Measurements from ENCODE around the gene AREG. TPM values are rescaled to one million over a fixed set of nuclear protein-coding genes. Genes with fewer than 3 reads are reported as not detected.

The AREG gene
- total RNA-seq, 1 experiment from 2014 or later, result 739 TPM

DNA sequence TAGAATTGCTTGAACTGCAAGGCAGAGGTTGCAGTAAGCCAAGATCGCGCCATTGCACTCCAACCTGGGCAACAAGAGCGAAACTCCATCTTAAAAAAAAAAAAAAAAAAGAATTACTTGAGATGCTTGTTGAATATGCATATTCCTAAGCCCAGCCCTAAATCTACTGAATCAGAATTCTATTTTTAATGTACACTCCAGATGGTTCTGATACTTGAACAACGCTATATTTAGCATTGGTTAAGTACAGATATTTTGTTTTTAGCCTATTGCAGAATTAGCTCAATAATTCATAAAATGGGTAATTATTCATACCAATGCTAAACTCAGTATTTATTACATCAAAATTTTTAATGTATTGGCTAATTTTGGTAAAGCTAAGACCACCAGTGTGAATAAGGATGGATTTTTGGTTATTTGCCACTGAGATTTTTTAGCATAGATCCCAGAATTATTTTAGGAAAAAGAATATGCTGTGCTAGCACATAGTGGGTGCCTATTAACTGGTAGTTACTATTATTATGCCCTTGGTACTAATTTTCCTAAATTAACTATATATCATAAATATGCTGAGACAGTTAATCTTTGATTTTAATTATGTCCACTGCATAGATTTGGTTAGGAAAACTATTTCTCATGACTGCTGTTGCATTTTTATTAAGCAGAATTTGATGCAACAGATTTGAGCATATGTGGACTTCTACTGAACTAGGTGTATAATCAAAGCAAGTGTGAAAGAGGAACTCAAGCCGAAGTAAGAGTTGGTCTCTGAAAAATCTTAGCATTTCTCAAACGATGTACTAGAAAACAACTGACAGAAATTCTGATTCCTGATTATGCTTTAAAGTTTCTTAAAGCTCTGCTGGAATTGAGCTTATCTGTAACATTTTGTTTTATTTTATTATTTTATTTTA is 9.2 kb downstream of the AREG start:
- Histone ChIP-seq H3K9me2 (ENCODE audit: insufficient read depth) (no peaks in the 10 kb centered on the region), H3K4me2 (ENCODE audit: low read length) (no peak overlapping the region), H3K4me3 (replicated peaks in 1 of 2; ENCODE audit: low read depth in 1 of 2, low read length in 2 of 2) (no peak overlapping the region), H3K36me3 (ENCODE audit: control insufficient read depth in 1 of 2, insufficient read depth in 2 of 2, low read length in 2 of 2) (peaks cover 33 to 43% of the 10 kb centered on the region in 2 experiments; a peak in 3 of 4 replicates), H2AFZ (ENCODE audit: low read depth, low read length, poor library complexity, severe bottlenecking) (no peak overlapping the region), H3K9me3 (ENCODE audit: control insufficient read depth in 1 of 2, insufficient read depth in 1 of 2, low read depth in 1 of 2, low read length in 2 of 2) (no peaks in the 10 kb centered on the region; a peak in 1 of 4 replicates), H3K27me3 (ENCODE audit: insufficient read depth, low read length) (no peaks in the 10 kb centered on the region), H3K27ac (ENCODE audit: low read depth, low read length) (peak overlapping the region; percentile 85; the same call in 1 of the 2 replicates), H3K4me1 (ENCODE audit: control insufficient read depth in 1 of 2, insufficient read depth in 2 of 2, low read length in 2 of 2) (peaks cover 62 to 88% of the 10 kb centered on the region in 2 experiments), H3K79me2 (ENCODE audit: insufficient read depth, low read length) (peaks cover 43% of the 10 kb centered on the region), H3K9ac (ENCODE audit: low read length) (no peak overlapping the region), H4K20me1 (ENCODE audit: insufficient read depth) (0 out of 2 replicates have a peak, but pooled peaks cover 7% of the 10 kb centered on the region)
- ATAC-seq (no peak), DNase-seq (ENCODE audit: low read depth, low spot score) (no peak)
- ChIA-PET RAD21 (ENCODE audit: low non-redundant PET in 1 of 2, low total read pairs in 2 of 2, uncharacterized antibody in 2 of 2, unreplicated experiment in 2 of 2) (no interaction called here), POLR2A (interaction anchor here (1.4 to 2.5 kb wide), 5 partner anchors 8 to 89 kb away, joined by 3 to 16 read pairs (median 6); partner anchors contain the start of gene AREG), CTCF (no interaction called here)
- no TSS peak for BruUV-seq (replicated peaks)
- TF ChIP-seq RAD21 (IDR thresholded peaks at IDR 0.05; ENCODE audit: low read depth) (peak; percentile 13; the same call in 1 of the 2 replicates), SRF (IDR thresholded peaks at IDR 0.05; ENCODE audit: low read depth) (0 out of 2 replicates have a peak, but pooled peaks have one; percentile 13), ZFX (IDR thresholded peaks at IDR 0.05) (no peak), POLR2AphosphoS5 (IDR thresholded peaks at IDR 0.05; ENCODE audit: low read depth, low read length) (peak; percentile 71), FOSL1 (IDR thresholded peaks at IDR 0.05; ENCODE audit: low read depth) (no peak), EZH2phosphoT487 (IDR thresholded peaks at IDR 0.05; ENCODE audit: borderline replicate concordance) (no peak)
- TF ChIP-seq, protein P1, sequence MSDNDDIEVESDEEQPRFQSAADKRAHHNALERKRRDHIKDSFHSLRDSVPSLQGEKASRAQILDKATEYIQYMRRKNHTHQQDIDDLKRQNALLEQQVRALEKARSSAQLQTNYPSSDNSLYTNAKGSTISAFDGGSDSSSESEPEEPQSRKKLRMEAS (IDR thresholded peaks at IDR 0.05), result 0 out of 2 replicates have a peak, but pooled peaks have one; percentile 9
- intact Hi-C loops (cut with micrococcal nuclease), result no loop called here

All from HCT116 (cell line).